Activated CD4-positive, CD25-positive, alpha-beta regulatory T cell treated with anti-CD3 and anti-CD28 coated beads, Interleukin-2, amount 50 U/mL, for 24 hours (primary cell): ENCODE measurements around the gene ZNF746.
A peak's percentile ranks its signal among the peaks of the same experiment; 100 is the strongest.

Experiments used
- ATAC-seq, 2 donors: fragments of 150-1000 bp; cut with Tn5 transposase; one replicate each; pipeline ENCODE4 v1.10.0; 2021; ENCODE audit warnings: mild to moderate bottlenecking in 1 of 2, moderate library complexity in 1 of 2

Gene ZNF746

GRCh38 chr7:149422914-149423301, 74.7 kb downstream of the ZNF746 start:
- peak in 1 of 2 donors; percentile 7 for ATAC-seq
